PC-9 (cell line): ENCODE measurements around the gene SCNN1G. TPM values are rescaled to one million over a fixed set of nuclear protein-coding genes. Genes with fewer than 3 reads are reported as not detected.
A peak's percentile ranks its signal among the peaks of the same experiment; 100 is the strongest.

Source experiments
- BruUV-seq: library from RNA; stranded (reverse); fragments of 400-500 nt; replicated peaks from 2 replicates; lab custom pipeline; 2021; lab: Mats Ljungman, UMichigan
- CTCF ChIA-PET: fragments of 300-600 bp; sonication (Branson Sonifier 250); formaldehyde crosslinking; loops from one replicate; lab custom pipeline; 2022; ENCODE audit warnings: antibody characterized with exemption; lab: Charles Lee
- POLR2A ChIA-PET: fragments of 300-600 bp; sonication (Branson Sonifier 250); formaldehyde crosslinking; loops from one replicate; lab custom pipeline; 2022; ENCODE audit warnings: antibody characterized with exemption; ENCODE audit not compliant: unreplicated experiment; lab: Charles Lee
- DNase-seq, 2 experiments: peaks; one replicate each; pipeline versions ENCODE4 v3.0.0 to v3.0.0-alpha.2; 2015 to 2022; ENCODE audit warnings: mixed read lengths in 1 of 2
- H2AFZ ChIP-seq: fragments of 200-600 bp; sonication (generic); 2 replicates; pipeline ENCODE4 v1.8.1; 2017; ENCODE audit warnings: antibody characterized with exemption
- H3F3A ChIP-seq: fragments of 200-600 bp; sonication (generic); 2 replicates; pipeline ENCODE4 v1.8.1; 2017; ENCODE audit warnings: antibody characterized with exemption, mild to moderate bottlenecking, low read depth; ENCODE audit not compliant: insufficient read depth
- H3K27ac ChIP-seq: fragments of 200-600 bp; sonication (generic); 2 replicates; pipeline ENCODE4 v1.6.1; 2016; ENCODE audit warnings: mixed run types
- H3K27me3 ChIP-seq: fragments of 200-600 bp; sonication (generic); 2 replicates; pipeline ENCODE4 v1.6.1; 2016; ENCODE audit warnings: low read depth, mixed run types; ENCODE audit not compliant: insufficient read depth
- H3K36me3 ChIP-seq: fragments of 200-600 bp; sonication (generic); 2 replicates; pipeline ENCODE4 v1.6.1; 2016; ENCODE audit warnings: low read depth, mixed run types
- H3K4me1 ChIP-seq: fragments of 200-600 bp; sonication (generic); replicated peaks from 2 replicates; pipeline ENCODE4 v1.6.1; 2016; ENCODE audit warnings: mixed run types; ENCODE audit not compliant: insufficient read depth
- H3K4me2 ChIP-seq: fragments of 200-600 bp; sonication (generic); 2 replicates; pipeline ENCODE4 v1.6.1; 2017; ENCODE audit warnings: mixed run types
- H3K4me3 ChIP-seq: fragments of 200-600 bp; sonication (generic); 2 replicates; pipeline ENCODE4 v1.6.1; 2016; ENCODE audit warnings: mixed run types
- H3K79me2 ChIP-seq: fragments of 200-600 bp; sonication (generic); 2 replicates; pipeline ENCODE4 v1.6.1; 2017; ENCODE audit warnings: low read depth, mixed run types
- H3K9me2 ChIP-seq: fragments of 200-600 bp; sonication (generic); 2 replicates; pipeline ENCODE4 v1.8.1; 2017; ENCODE audit warnings: mild to moderate bottlenecking; ENCODE audit not compliant: insufficient read depth
- H3K9me3 ChIP-seq: fragments of 200-600 bp; sonication (generic); 2 replicates; pipeline ENCODE4 v1.8.1; 2016; ENCODE audit warnings: low read depth; ENCODE audit not compliant: insufficient read depth
- H4K20me1 ChIP-seq: fragments of 200-600 bp; sonication (generic); 2 replicates; pipeline ENCODE4 v1.8.1; 2017; ENCODE audit not compliant: insufficient read depth
- EZH2 ChIP-seq: fragments of 200-600 bp; sonication (generic); IDR thresholded peaks from 2 replicates; pipeline ENCODE4 v1.8.0; 2017; ENCODE audit warnings: antibody characterized with exemption, low read depth
- intact Hi-C: fragments of 100-400 bp; cut with micrococcal nuclease; formaldehyde crosslinking; loops from one replicate; pipeline ENCODE4 v1.10.0; 2022; ENCODE audit not compliant: unreplicated experiment
- total RNA-seq: library from RNA; stranded (reverse); gene quantifications from 2 replicates; pipeline ENCODE4 v1.2.3, GENCODE V29; 2021
- TF ChIP-seq, protein P1 (sequence below): fragments of 200-600 bp; sonication (generic); conservative IDR thresholded peaks from 2 replicates; pipeline ENCODE4 v1.6.1; 2017; ENCODE audit warnings: mixed run types, antibody characterized with exemption, mild to moderate bottlenecking, moderate library complexity

SCNN1G gene
- total RNA-seq, 1 experiment from 2014 or later, result not detected

DNA sequence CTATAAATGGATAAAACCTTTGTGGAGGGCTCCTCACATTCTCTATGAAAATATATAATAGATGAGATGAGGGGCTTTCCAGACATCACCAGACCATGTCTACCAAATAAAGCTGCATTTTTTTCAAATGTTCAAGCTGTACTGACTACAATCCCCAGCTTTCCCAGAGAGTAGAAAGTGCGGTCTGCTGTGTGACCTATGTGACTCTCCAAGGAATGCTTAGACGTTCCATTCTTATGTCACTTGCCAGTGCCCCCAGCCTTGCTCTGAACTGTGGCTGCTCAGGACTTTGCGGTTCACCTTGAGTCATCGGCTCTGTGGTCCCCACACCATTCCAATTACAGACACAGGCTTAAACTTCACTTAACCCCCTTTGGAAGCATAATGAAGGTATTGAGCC, 71.8 kb downstream of the SCNN1G start:
- Histone ChIP-seq H3K79me2 (no peaks in the 10 kb centered on the region), H4K20me1 (no peaks in the 10 kb centered on the region), H3K27me3 (no peaks in the 10 kb centered on the region), H3K4me2 (peak overlapping the region; percentile 52), H3K9me3 (no peaks in the 10 kb centered on the region), H3K9me2 (no peaks in the 10 kb centered on the region), H2AFZ (no peak overlapping the region), H3K27ac (peak overlapping the region; percentile 63), H3K4me3 (no peak overlapping the region), H3K4me1 (peaks cover 56% of the 10 kb centered on the region), H3K36me3 (no peaks in the 10 kb centered on the region), H3F3A (peaks cover 38% of the 10 kb centered on the region)
- ChIA-PET CTCF (interaction anchor here (1.4 kb wide), 1 partner anchor 181 kb away, joined by 4 read pairs; no protein-coding TSS in a partner anchor), POLR2A (interaction anchor here (0.6 kb wide), 1 partner anchor 77 kb away, joined by 17 read pairs; no protein-coding TSS in a partner anchor)
- peak; percentile 83 to 93 for DNase-seq
- no peak for TF ChIP-seq EZH2
- TF ChIP-seq, protein P1, sequence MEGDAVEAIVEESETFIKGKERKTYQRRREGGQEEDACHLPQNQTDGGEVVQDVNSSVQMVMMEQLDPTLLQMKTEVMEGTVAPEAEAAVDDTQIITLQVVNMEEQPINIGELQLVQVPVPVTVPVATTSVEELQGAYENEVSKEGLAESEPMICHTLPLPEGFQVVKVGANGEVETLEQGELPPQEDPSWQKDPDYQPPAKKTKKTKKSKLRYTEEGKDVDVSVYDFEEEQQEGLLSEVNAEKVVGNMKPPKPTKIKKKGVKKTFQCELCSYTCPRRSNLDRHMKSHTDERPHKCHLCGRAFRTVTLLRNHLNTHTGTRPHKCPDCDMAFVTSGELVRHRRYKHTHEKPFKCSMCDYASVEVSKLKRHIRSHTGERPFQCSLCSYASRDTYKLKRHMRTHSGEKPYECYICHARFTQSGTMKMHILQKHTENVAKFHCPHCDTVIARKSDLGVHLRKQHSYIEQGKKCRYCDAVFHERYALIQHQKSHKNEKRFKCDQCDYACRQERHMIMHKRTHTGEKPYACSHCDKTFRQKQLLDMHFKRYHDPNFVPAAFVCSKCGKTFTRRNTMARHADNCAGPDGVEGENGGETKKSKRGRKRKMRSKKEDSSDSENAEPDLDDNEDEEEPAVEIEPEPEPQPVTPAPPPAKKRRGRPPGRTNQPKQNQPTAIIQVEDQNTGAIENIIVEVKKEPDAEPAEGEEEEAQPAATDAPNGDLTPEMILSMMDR, result no peak
- no TSS peak for BruUV-seq
- intact Hi-C loops, result loop anchor here (1.0 to 10.0 kb wide), 3 partner anchors 26 to 80 kb away; partner anchors contain the start of gene SCNN1G

DNA sequence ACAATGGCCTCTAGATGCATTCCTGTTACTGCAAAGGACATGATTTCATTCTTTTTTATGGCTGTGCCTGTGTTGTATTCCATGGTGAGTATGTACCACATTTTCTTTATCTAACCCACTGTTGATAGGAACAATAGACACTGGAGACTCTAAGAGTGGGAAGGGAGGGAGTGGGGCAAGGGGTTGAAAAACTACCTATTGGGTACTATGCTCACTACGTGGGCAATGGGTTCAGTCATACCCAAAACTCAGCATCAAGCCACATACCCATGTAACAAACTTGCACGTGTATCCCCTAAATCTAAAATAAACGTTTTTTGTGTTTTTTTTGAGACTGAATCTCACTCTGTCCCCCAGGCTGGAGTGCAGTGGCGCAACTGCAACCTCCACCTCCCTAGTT, 72.5 kb downstream of the SCNN1G start:
- POLR2A ChIA-PET, result interaction anchor here (0.6 kb wide), 1 partner anchor 76 kb away, joined by 17 read pairs; no protein-coding TSS in a partner anchor
- CTCF ChIA-PET, result interaction anchor here (0.7 kb wide), 1 partner anchor 95 kb away, joined by 3 read pairs; no protein-coding TSS in a partner anchor

DNA sequence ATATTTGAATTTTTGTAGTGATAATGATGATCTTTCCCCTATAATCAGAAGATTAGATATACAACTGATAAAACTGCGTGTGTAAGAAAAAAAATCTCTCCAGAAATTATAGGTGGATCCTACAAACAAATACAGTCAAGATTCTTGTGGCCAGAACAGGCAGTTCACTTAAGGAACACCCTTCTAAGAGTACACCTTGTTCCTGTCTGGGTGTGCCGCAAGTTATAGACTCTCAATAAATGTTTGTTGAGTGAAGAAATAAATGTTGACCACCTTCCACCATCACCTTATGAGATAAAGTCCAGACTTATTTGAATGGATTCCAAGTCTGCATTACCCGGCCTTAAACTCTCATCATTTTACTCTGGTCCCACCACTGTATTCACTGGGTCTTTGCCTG, 73.9 kb downstream of the SCNN1G start:
- H3K9me2 ChIP-seq, result no peaks in the 10 kb centered on the region
- H3K27ac ChIP-seq, result peak overlapping the region; percentile 94
- DNase-seq, result no peak
- no peaks in the 10 kb centered on the region for H3K79me2 ChIP-seq
- ChIA-PET POLR2A (no interaction called here), CTCF (no interaction called here)
- peaks cover 43% of the 10 kb centered on the region for H3F3A ChIP-seq
- peak overlapping the region; percentile 69 for H3K4me2 ChIP-seq
- intact Hi-C loops, result loop anchor here (5.0 to 10.0 kb wide), 3 partner anchors 78 to 166 kb away; no protein-coding TSS in a partner anchor
- no peak overlapping the region for H2AFZ ChIP-seq
- H3K36me3 ChIP-seq, result no peaks in the 10 kb centered on the region
- TF ChIP-seq, protein P1, result no peak
- no peak for TF ChIP-seq EZH2
- no peaks in the 10 kb centered on the region for H3K27me3 ChIP-seq
- H3K9me3 ChIP-seq, result no peaks in the 10 kb centered on the region
- no TSS peak for BruUV-seq
- H4K20me1 ChIP-seq, result no peaks in the 10 kb centered on the region
- H3K4me3 ChIP-seq, result no peak overlapping the region
- peaks cover 70% of the 10 kb centered on the region for H3K4me1 ChIP-seq

More for the DNA sequence above, 72.5 kb downstream of the SCNN1G start:
- no peaks in the 10 kb centered on the region for H3K27me3 ChIP-seq
- peak overlapping the region; percentile 63 for H3K27ac ChIP-seq
- no peaks in the 10 kb centered on the region for H3K9me2 ChIP-seq
- no peaks in the 10 kb centered on the region for H3K9me3 ChIP-seq
- TF ChIP-seq, protein P1, result no peak
- no peak for TF ChIP-seq EZH2
- no peaks in the 10 kb centered on the region for H3K79me2 ChIP-seq
- intact Hi-C loops, result loop anchor here (1.0 to 10.0 kb wide), 5 partner anchors 26 to 167 kb away; partner anchors contain the start of gene SCNN1G
- peak overlapping the region; percentile 52 for H3K4me2 ChIP-seq
- H2AFZ ChIP-seq, result no peak overlapping the region
- no peak for DNase-seq
- peaks cover 43% of the 10 kb centered on the region for H3F3A ChIP-seq
- no TSS peak for BruUV-seq
- H3K36me3 ChIP-seq, result no peaks in the 10 kb centered on the region
- peaks cover 62% of the 10 kb centered on the region for H3K4me1 ChIP-seq
- H3K4me3 ChIP-seq, result no peak overlapping the region
- H4K20me1 ChIP-seq, result no peaks in the 10 kb centered on the region
